WTC11 (cell line): Measurements from ENCODE around the gene PIM1. TPM values are rescaled to one million over a fixed set of nuclear protein-coding genes. Genes with fewer than 3 reads are reported as not detected.

ENCODE experiments used
- ATAC-seq: fragments of 200-7000 bp; cut with Tn5 transposase; 2 replicates; pipeline ENCODE4 v1.10.0; 2021; ENCODE audit warnings: mild to moderate bottlenecking, moderate library complexity
- CTCF ChIA-PET: fragments of 300-600 bp; sonication (Branson Sonifier 250); formaldehyde crosslinking; loops from one replicate; lab custom pipeline; 2021; ENCODE audit warnings: antibody characterized with exemption; lab: Charles Lee
- POLR2A ChIA-PET: fragments of 350-600 bp; sonication (Branson Sonifier 250); formaldehyde crosslinking; loops from one replicate; lab custom pipeline; 2021; ENCODE audit warnings: antibody characterized with exemption; lab: Charles Lee
- DNase-seq: peaks from one replicate; pipeline ENCODE4 v3.0.0; 2021; ENCODE audit warnings: low spot score
- H3K27ac Mint-ChIP-seq: 2 replicates; pipeline ENCODE4 v1.8.0; 2021; ENCODE audit warnings: mixed read lengths
- H3K27me3 Mint-ChIP-seq: 2 replicates; pipeline ENCODE4 v1.8.0; 2021; ENCODE audit warnings: low read depth, mild to moderate bottlenecking, moderate library complexity, mixed read lengths
- H3K36me3 Mint-ChIP-seq: 2 replicates; pipeline ENCODE4 v1.8.0; 2021; ENCODE audit warnings: mixed read lengths
- H3K4me1 Mint-ChIP-seq: 2 replicates; pipeline ENCODE4 v1.8.0; 2022; ENCODE audit warnings: mixed read lengths
- H3K4me3 Mint-ChIP-seq: 2 replicates; pipeline ENCODE4 v1.8.0; 2021; ENCODE audit warnings: mild to moderate bottlenecking, moderate library complexity, mixed read lengths
- H3K9me3 Mint-ChIP-seq: 2 replicates; pipeline ENCODE4 v1.8.0; 2021; ENCODE audit warnings: mixed read lengths
- ARID4B ChIP-seq: sonication (generic); formaldehyde crosslinking; IDR thresholded peaks from 2 replicates; pipeline ENCODE4 v1.8.0; 2023; ENCODE audit warnings: missing genetic modification reagents, mild to moderate bottlenecking, borderline replicate concordance
- CREM ChIP-seq: sonication (generic); formaldehyde crosslinking; IDR thresholded peaks from 2 replicates; pipeline ENCODE4 v1.8.1; 2022; ENCODE audit warnings: mild to moderate bottlenecking, missing genetic modification reagents, moderate library complexity
- E2F5 ChIP-seq: sonication (generic); formaldehyde crosslinking; IDR thresholded peaks from 2 replicates; pipeline ENCODE4 v1.8.1; 2022; ENCODE audit warnings: mild to moderate bottlenecking, moderate library complexity, missing genetic modification reagents
- ETV6 ChIP-seq: sonication (generic); formaldehyde crosslinking; IDR thresholded peaks from 2 replicates; pipeline ENCODE4 v1.8.1; 2022; ENCODE audit warnings: mild to moderate bottlenecking, missing genetic modification reagents
- FOXK1 ChIP-seq: sonication (generic); formaldehyde crosslinking; IDR thresholded peaks from 2 replicates; pipeline ENCODE4 v1.8.0; 2022; ENCODE audit warnings: mild to moderate bottlenecking, moderate library complexity, missing genetic modification reagents
- FOXP4 ChIP-seq: sonication (generic); formaldehyde crosslinking; IDR thresholded peaks from 2 replicates; pipeline ENCODE4 v1.8.0; 2022; ENCODE audit warnings: mild to moderate bottlenecking, missing genetic modification reagents
- JAZF1 ChIP-seq: fragments of 250-450 bp; sonication (Bioruptor Pico); IDR thresholded peaks from 2 replicates; pipeline ENCODE4 v1.9.0; 2021; ENCODE audit warnings: moderate library complexity, mild to moderate bottlenecking, inconsistent platforms
- MLX ChIP-seq: sonication (generic); formaldehyde crosslinking; IDR thresholded peaks from 2 replicates; pipeline ENCODE4 v1.8.1; 2023; ENCODE audit warnings: mild to moderate bottlenecking, missing genetic modification reagents, moderate library complexity
- NFATC4 ChIP-seq: fragments of 250-450 bp; sonication (Bioruptor Pico); IDR thresholded peaks from 2 replicates; pipeline ENCODE4 v1.9.0; 2021; ENCODE audit warnings: mild to moderate bottlenecking
- NFYB ChIP-seq: sonication (generic); formaldehyde crosslinking; conservative IDR thresholded peaks from 2 replicates; pipeline ENCODE4 v1.8.0; 2022; ENCODE audit warnings: low read depth, missing genetic modification reagents
- NR1H2 ChIP-seq: sonication (generic); formaldehyde crosslinking; IDR thresholded peaks from 2 replicates; pipeline ENCODE4 v1.9.0; 2021; ENCODE audit warnings: mild to moderate bottlenecking, moderate library complexity, missing genetic modification reagents
- NR3C1 ChIP-seq: sonication (generic); formaldehyde crosslinking; conservative IDR thresholded peaks from 2 replicates; pipeline ENCODE4 v1.8.1; 2023; ENCODE audit warnings: low read depth, mild to moderate bottlenecking, missing genetic modification reagents
- SOX15 ChIP-seq: fragments of 250-450 bp; sonication (Bioruptor Pico); IDR thresholded peaks from 2 replicates; pipeline ENCODE4 v1.9.0; 2021; ENCODE audit warnings: mild to moderate bottlenecking
- SP1 ChIP-seq: sonication (generic); formaldehyde crosslinking; conservative IDR thresholded peaks from 2 replicates; pipeline ENCODE4 v1.8.1; 2022; ENCODE audit warnings: missing genetic modification reagents
- TEAD1 ChIP-seq: sonication (generic); formaldehyde crosslinking; IDR thresholded peaks from 2 replicates; pipeline ENCODE4 v1.8.0; 2022; ENCODE audit warnings: mild to moderate bottlenecking, missing genetic modification reagents
- ZMAT4 ChIP-seq: fragments of 250-450 bp; sonication (Bioruptor Pico); IDR thresholded peaks from 2 replicates; pipeline ENCODE4 v1.9.0; 2021; ENCODE audit warnings: mild to moderate bottlenecking
- ZNF219 ChIP-seq: sonication (generic); formaldehyde crosslinking; IDR thresholded peaks from 2 replicates; pipeline ENCODE4 v1.8.0; 2023; ENCODE audit warnings: missing genetic modification reagents, mild to moderate bottlenecking, borderline replicate concordance
- ZNF416 ChIP-seq: fragments of 250-450 bp; sonication (Bioruptor Pico); IDR thresholded peaks from 2 replicates; pipeline ENCODE4 v1.9.0; 2021; ENCODE audit warnings: mild to moderate bottlenecking, inconsistent platforms
- total RNA-seq: library from RNA; stranded (reverse); gene quantifications from 3 replicates; pipeline ENCODE4 v1.2.3, GENCODE V29; 2021
- TF ChIP-seq, protein P1 (sequence below): sonication (generic); formaldehyde crosslinking; IDR thresholded peaks from 2 replicates; pipeline ENCODE4 v1.8.0; 2023; ENCODE audit warnings: missing genetic modification reagents

Gene PIM1
- total RNA-seq, 1 experiment from 2014 or later = 64.7 TPM

DNA sequence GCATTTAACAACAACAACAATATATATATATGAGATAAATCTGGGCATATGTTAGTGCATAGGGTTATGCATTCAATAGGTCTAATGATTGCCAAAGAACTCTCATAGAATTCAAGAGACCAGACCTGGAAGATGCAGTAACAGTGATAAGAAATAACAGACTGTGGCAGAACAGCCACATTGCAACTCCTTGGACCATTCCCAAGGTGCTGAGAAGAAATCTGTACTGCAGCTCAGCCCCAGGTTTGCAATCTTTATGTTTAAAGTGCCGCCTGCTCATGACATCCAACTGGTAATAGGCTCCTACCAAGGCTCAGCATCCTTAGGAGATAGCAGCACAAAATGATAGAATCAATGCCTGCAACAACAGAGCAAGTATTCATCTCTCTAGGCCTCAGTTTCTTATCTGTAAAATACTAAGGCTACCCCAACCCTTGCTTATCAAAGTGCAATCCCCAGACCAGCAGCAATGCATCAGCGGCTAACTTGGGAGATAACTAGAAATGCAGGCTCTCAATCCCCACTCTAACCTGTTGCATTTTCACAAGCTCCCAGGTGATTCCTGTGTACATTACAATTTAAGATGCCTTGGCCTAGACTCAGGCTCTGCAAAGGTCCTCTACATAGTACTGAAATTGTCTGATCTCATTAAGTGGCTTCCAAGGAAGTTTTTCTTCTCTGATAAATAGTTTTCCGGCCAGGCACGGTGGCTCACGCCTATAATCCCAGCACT, 30.6 kb upstream of the PIM1 start (continued):
- no peak for TF ChIP-seq ARID4B (CRISPR knock-in tag)
- TF ChIP-seq CREM = no peak
- TF ChIP-seq NFYB (CRISPR knock-in tag) = no peak
- no peak for TF ChIP-seq NFATC4 (CRISPR knock-in tag)

DNA sequence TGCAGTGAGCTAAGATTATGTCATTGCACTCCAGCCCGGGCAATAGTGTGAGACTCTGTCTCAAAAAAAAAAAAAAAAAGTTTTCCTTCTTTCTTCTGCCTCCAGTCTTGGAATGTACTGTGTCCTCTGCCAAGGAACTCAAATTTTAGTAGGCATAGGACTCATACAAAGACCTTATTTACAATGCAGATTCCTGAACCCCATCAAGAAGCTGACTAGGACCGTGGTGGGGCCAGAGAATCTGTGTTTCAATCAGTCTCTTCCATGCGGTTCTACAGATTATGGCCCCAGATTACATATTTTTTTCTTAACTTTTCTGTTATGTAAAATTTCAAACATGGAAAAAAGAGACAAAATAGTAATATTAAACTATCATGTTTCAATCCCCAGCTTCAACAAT, 29.8 kb upstream of the PIM1 start:
- Mint-ChIP-seq H3K4me3 (peak overlapping the region; percentile 59), H3K27ac (peak overlapping the region; percentile 100), H3K36me3 (no peaks in the 10 kb centered on the region; the same call in none of the 2 replicates), H3K4me1 (peaks cover 80% of the 10 kb centered on the region), H3K9me3 (peaks cover 5% of the 10 kb centered on the region), H3K27me3 (no peaks in the 10 kb centered on the region)
- ChIA-PET POLR2A (interaction anchor here (0.7 to 10.4 kb wide), 8 partner anchors 9 to 62 kb away, joined by 3 to 183 read pairs (median 4); partner anchors contain the start of gene PIM1), CTCF (interaction anchor here (0.6 kb wide), 1 partner anchor 894 kb away, joined by 5 read pairs; no protein-coding TSS in a partner anchor)
- TF ChIP-seq JAZF1 (CRISPR knock-in tag) = no peak
- no peak for TF ChIP-seq MLX
- TF ChIP-seq SOX15 (CRISPR knock-in tag) = no peak
- no peak for TF ChIP-seq NR1H2 (CRISPR knock-in tag)
- no peak for TF ChIP-seq E2F5 (CRISPR knock-in tag)
- TF ChIP-seq NR3C1 = no peak
- DNase-seq (no peak), ATAC-seq (no peak)

GRCh38 chr6:37141281-37142049, 28.5 kb upstream of the PIM1 start:
- peak overlapping the region; percentile 59 for H3K4me3 Mint-ChIP-seq
- peak; percentile 89; the same call in 1 of the 2 replicates for TF ChIP-seq ETV6
- TF ChIP-seq SP1 (CRISPR knock-in tag) = 0 out of 2 replicates have a peak, but pooled peaks have one; percentile 43
- no peak for TF ChIP-seq ZNF219 (CRISPR knock-in tag)
- peak; percentile 89; the same call in 1 of the 2 replicates for TF ChIP-seq FOXP4 (CRISPR knock-in tag)
- peak; percentile 95; the same call in 1 of the 2 replicates for TF ChIP-seq TEAD1 (CRISPR knock-in tag)
- TF ChIP-seq ZNF416 (CRISPR knock-in tag) = 0 out of 2 replicates have a peak, but pooled peaks have one; percentile 47
- TF ChIP-seq, protein P1, sequence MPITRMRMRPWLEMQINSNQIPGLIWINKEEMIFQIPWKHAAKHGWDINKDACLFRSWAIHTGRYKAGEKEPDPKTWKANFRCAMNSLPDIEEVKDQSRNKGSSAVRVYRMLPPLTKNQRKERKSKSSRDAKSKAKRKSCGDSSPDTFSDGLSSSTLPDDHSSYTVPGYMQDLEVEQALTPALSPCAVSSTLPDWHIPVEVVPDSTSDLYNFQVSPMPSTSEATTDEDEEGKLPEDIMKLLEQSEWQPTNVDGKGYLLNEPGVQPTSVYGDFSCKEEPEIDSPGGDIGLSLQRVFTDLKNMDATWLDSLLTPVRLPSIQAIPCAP (CRISPR knock-in tag) = no peak
- 0 out of 2 replicates have a peak, but pooled peaks have one; percentile 72 for TF ChIP-seq ZMAT4 (CRISPR knock-in tag)
- peak; percentile 80 for TF ChIP-seq FOXK1 (CRISPR knock-in tag)
- TF ChIP-seq, all 79 proteins: peak for 7
- peaks cover 72% of the 10 kb centered on the region for H3K4me1 Mint-ChIP-seq
- peaks cover 5% of the 10 kb centered on the region for H3K9me3 Mint-ChIP-seq
- POLR2A ChIA-PET = interaction anchor here (0.7 to 10.4 kb wide), 14 partner anchors 10 to 124 kb away, joined by 3 to 183 read pairs (median 4); partner anchors contain the start of gene PIM1
- CTCF ChIA-PET = interaction anchor here (0.7 to 2.6 kb wide), 8 partner anchors 15 to 561 kb away, joined by 3 to 13 read pairs (median 6); partner anchors contain the start of gene PIM1
- no peaks in the 10 kb centered on the region; the same call in 1 of the 2 replicates for H3K36me3 Mint-ChIP-seq
- H3K27ac Mint-ChIP-seq = peak overlapping the region; percentile 100
- H3K27me3 Mint-ChIP-seq = no peaks in the 10 kb centered on the region
- DNase-seq = peak; percentile 58
- ATAC-seq = peak; percentile 51
